ENCODE data around the gene BCAS3.

DNA sequence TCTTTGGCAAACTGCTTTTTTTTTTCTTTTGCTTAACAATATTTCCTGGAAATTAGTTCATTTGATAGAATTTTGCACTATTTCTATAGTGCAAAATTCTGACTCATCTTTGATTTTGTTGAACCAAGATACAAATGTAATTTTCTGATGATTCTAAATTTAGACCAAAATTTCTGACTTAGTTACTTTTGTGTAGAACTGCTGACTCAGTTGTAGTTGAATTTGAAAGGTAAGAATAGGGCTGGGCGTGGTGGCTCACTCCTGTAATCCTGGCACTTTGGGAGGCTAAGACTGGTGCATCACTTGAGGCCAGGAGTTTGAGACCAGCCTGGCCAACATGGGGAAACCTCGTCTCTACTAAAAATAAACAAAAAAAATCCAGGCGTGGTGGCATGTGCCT, 223.0 kb downstream of the BCAS3 start:
- TF ChIP-seq, protein P1, sequence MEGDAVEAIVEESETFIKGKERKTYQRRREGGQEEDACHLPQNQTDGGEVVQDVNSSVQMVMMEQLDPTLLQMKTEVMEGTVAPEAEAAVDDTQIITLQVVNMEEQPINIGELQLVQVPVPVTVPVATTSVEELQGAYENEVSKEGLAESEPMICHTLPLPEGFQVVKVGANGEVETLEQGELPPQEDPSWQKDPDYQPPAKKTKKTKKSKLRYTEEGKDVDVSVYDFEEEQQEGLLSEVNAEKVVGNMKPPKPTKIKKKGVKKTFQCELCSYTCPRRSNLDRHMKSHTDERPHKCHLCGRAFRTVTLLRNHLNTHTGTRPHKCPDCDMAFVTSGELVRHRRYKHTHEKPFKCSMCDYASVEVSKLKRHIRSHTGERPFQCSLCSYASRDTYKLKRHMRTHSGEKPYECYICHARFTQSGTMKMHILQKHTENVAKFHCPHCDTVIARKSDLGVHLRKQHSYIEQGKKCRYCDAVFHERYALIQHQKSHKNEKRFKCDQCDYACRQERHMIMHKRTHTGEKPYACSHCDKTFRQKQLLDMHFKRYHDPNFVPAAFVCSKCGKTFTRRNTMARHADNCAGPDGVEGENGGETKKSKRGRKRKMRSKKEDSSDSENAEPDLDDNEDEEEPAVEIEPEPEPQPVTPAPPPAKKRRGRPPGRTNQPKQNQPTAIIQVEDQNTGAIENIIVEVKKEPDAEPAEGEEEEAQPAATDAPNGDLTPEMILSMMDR (IDR thresholded peaks at IDR 0.05; ENCODE audit: insufficient read depth, low read depth, low read length), result no peak
- no peak for TF ChIP-seq EZH2 (IDR thresholded peaks at IDR 0.05; ENCODE audit: insufficient read depth, low read length)
